Measurements from ENCODE around the gene NCLN.

The NCLN gene

GRCh38 chr19:3179739-3180293 is 5.9 kb upstream of the NCLN start:
- Mint-ChIP-seq H3K9me3 (no peaks in the 10 kb centered on the region), H3K36me3 (ENCODE audit: insufficient read depth) (peaks cover 67% of the 10 kb centered on the region), H3K4me3 (peak overlapping the region; percentile 89 to 98), H3K27ac (peak overlapping the region; percentile 96 to 98), H3K27me3 (no peaks in the 10 kb centered on the region), H3K4me1 (ENCODE audit: low read depth in 2 of 2) (peaks cover 46 to 47% of the 10 kb centered on the region in 2 donors)
- ATAC-seq (replicated peaks) = peak; percentile 5
- DNase-seq = no peak

GRCh38 chr19:3183721-3184641 is 1.7 kb upstream of the NCLN start:
- Mint-ChIP-seq H3K36me3 (ENCODE audit: insufficient read depth) (peaks cover 74% of the 10 kb centered on the region), H3K27me3 (no peaks in the 10 kb centered on the region)
- no peak for DNase-seq

GRCh38 chr19:3184847-3185460 is 776 bp upstream of the NCLN start:
- peak overlapping the region; percentile 88 to 98 for H3K27ac Mint-ChIP-seq
- H3K36me3 Mint-ChIP-seq (ENCODE audit: insufficient read depth) = peaks cover 64% of the 10 kb centered on the region
- ATAC-seq (replicated peaks) = peak; percentile 40
- peak overlapping the region; percentile 89 to 95 for H3K4me3 Mint-ChIP-seq
- H3K9me3 Mint-ChIP-seq = no peaks in the 10 kb centered on the region
- H3K27me3 Mint-ChIP-seq = no peaks in the 10 kb centered on the region
- peaks cover 61% of the 10 kb centered on the region in 2 donors for H3K4me1 Mint-ChIP-seq (ENCODE audit: low read depth in 2 of 2)
- peak in 1 of 3 experiments; percentile 62 for DNase-seq

More at GRCh38 chr19:3183721-3184641, 1.7 kb upstream of the NCLN start:
- Mint-ChIP-seq H3K27ac (peak overlapping the region; percentile 88 to 98), H3K4me3 (peak overlapping the region; percentile 89 to 95), H3K4me1 (ENCODE audit: low read depth in 2 of 2) (peaks cover 60 to 62% of the 10 kb centered on the region in 2 donors), H3K9me3 (no peaks in the 10 kb centered on the region)
- ATAC-seq (replicated peaks) = no peak

- Mint-ChIP-seq H3K9me3 (no peaks in the 10 kb centered on the region), H3K4me3 (peak overlapping the region; percentile 89 to 95), H3K27ac (peak overlapping the region in 1 of 2 donors; percentile 83), H3K4me1 (ENCODE audit: low read depth in 2 of 2) (peaks cover 53 to 58% of the 10 kb centered on the region in 2 donors), H3K27me3 (no peaks in the 10 kb centered on the region), H3K36me3 (ENCODE audit: insufficient read depth) (peaks cover 51% of the 10 kb centered on the region)
- ATAC-seq (replicated peaks) (no peak), DNase-seq (no peak)
Measured at GRCh38 chr19:3186160-3186688, 494 bp downstream of the NCLN start.

- H3K4me1 Mint-ChIP-seq (ENCODE audit: low read depth in 2 of 2) = peaks cover 53 to 54% of the 10 kb centered on the region in 2 donors
- peak overlapping the region; percentile 54 to 83 for H3K27ac Mint-ChIP-seq
- H3K9me3 Mint-ChIP-seq = no peaks in the 10 kb centered on the region
- no peak for ATAC-seq (replicated peaks)
- no peak for DNase-seq
- peak overlapping the region; percentile 89 to 95 for H3K4me3 Mint-ChIP-seq
- H3K27me3 Mint-ChIP-seq = no peaks in the 10 kb centered on the region
- peaks cover 43% of the 10 kb centered on the region for H3K36me3 Mint-ChIP-seq (ENCODE audit: insufficient read depth)
Measured at GRCh38 chr19:3186891-3187661, 1.3 kb downstream of the NCLN start.

- Mint-ChIP-seq H3K4me1 (ENCODE audit: low read depth in 2 of 2) (peaks cover 50 to 51% of the 10 kb centered on the region in 2 donors), H3K27ac (peak overlapping the region in 1 of 2 donors; percentile 73), H3K9me3 (no peaks in the 10 kb centered on the region), H3K27me3 (no peaks in the 10 kb centered on the region), H3K36me3 (ENCODE audit: insufficient read depth) (peaks cover 36% of the 10 kb centered on the region), H3K4me3 (peak overlapping the region; percentile 89 to 95)
- DNase-seq = no peak
- ATAC-seq (replicated peaks) = no peak
Measured at GRCh38 chr19:3187662-3188511, 2.2 kb downstream of the NCLN start.

GRCh38 chr19:3188627-3189596 is 3.2 kb downstream of the NCLN start:
- peaks cover 26% of the 10 kb centered on the region for H3K36me3 Mint-ChIP-seq (ENCODE audit: insufficient read depth)
- no peaks in the 10 kb centered on the region for H3K9me3 Mint-ChIP-seq
- H3K4me1 Mint-ChIP-seq (ENCODE audit: low read depth in 2 of 2) = peaks cover 42 to 44% of the 10 kb centered on the region in 2 donors
- H3K27me3 Mint-ChIP-seq = no peaks in the 10 kb centered on the region
- ATAC-seq (replicated peaks) (no peak), DNase-seq (no peak)
- H3K4me3 Mint-ChIP-seq = peak overlapping the region; percentile 89 to 95
- H3K27ac Mint-ChIP-seq = peak overlapping the region in 1 of 2 donors; percentile 73

GRCh38 chr19:3189702-3190469 is 4.2 kb downstream of the NCLN start:
- DNase-seq (no peak), ATAC-seq (replicated peaks) (no peak)
- H3K4me1 Mint-ChIP-seq (ENCODE audit: low read depth in 2 of 2) = peaks cover 32 to 35% of the 10 kb centered on the region in 2 donors
- H3K36me3 Mint-ChIP-seq (ENCODE audit: insufficient read depth) = peaks cover 22% of the 10 kb centered on the region
- H3K27me3 Mint-ChIP-seq = no peaks in the 10 kb centered on the region
- H3K9me3 Mint-ChIP-seq = no peaks in the 10 kb centered on the region
- no peak overlapping the region for H3K27ac Mint-ChIP-seq
- no peak overlapping the region for H3K4me3 Mint-ChIP-seq

- Mint-ChIP-seq H3K4me1 (ENCODE audit: low read depth in 2 of 2) (peaks cover 28 to 31% of the 10 kb centered on the region in 2 donors), H3K27ac (no peak overlapping the region), H3K27me3 (no peaks in the 10 kb centered on the region), H3K9me3 (no peaks in the 10 kb centered on the region), H3K4me3 (no peak overlapping the region), H3K36me3 (ENCODE audit: insufficient read depth) (peaks cover 17% of the 10 kb centered on the region)
- DNase-seq (no peak), ATAC-seq (replicated peaks) (no peak)
Measured at GRCh38 chr19:3190470-3190770, 4.7 kb downstream of the NCLN start.

GRCh38 chr19:3190921-3191805 is 5.4 kb downstream of the NCLN start:
- ATAC-seq (replicated peaks) (no peak), DNase-seq (no peak)
- H3K27ac Mint-ChIP-seq = no peak overlapping the region
- no peaks in the 10 kb centered on the region for H3K27me3 Mint-ChIP-seq
- H3K4me3 Mint-ChIP-seq = no peak overlapping the region
- peaks cover 10% of the 10 kb centered on the region for H3K36me3 Mint-ChIP-seq (ENCODE audit: insufficient read depth)
- H3K4me1 Mint-ChIP-seq (ENCODE audit: low read depth in 2 of 2) = peaks cover 26 to 30% of the 10 kb centered on the region in 2 donors
- H3K9me3 Mint-ChIP-seq = no peaks in the 10 kb centered on the region

Data from effector memory CD8-positive, alpha-beta T cell (primary cell).